Activated CD8-positive, alpha-beta T cell treated with anti-CD3 and anti-CD28 coated beads for 36 hours (primary cell): ENCODE results near the gene BOC. TPM values are rescaled to one million over a fixed set of nuclear protein-coding genes. Genes with fewer than 3 reads are reported as not detected.
A peak's percentile ranks its signal among the peaks of the same experiment; 100 is the strongest.

Source experiments
- ATAC-seq: fragments of 200-7000 bp; cut with Tn5 transposase; one replicate; pipeline ENCODE4 v1.10.0; 2021; ENCODE audit warnings: mild to moderate bottlenecking, moderate library complexity
- CTCF ChIA-PET: fragments of 350-600 bp; sonication (Branson Sonifier 250); formaldehyde crosslinking; loops from one replicate; lab custom pipeline; 2021; ENCODE audit warnings: antibody characterized with exemption; lab: Charles Lee
- POLR2A ChIA-PET: fragments of 350-600 bp; sonication (Branson Sonifier 250); formaldehyde crosslinking; loops from one replicate; lab custom pipeline; 2021; ENCODE audit warnings: antibody characterized with exemption; lab: Charles Lee
- DNase-seq: peaks from one replicate; pipeline ENCODE4 v3.0.0-alpha.2; 2020
- H3K27ac Mint-ChIP-seq: one replicate; pipeline ENCODE4 v1.8.0; 2021; ENCODE audit warnings: mild to moderate bottlenecking, mixed read lengths
- H3K27me3 Mint-ChIP-seq: one replicate; pipeline ENCODE4 v1.8.0; 2021; ENCODE audit warnings: mixed read lengths
- H3K36me3 Mint-ChIP-seq: one replicate; pipeline ENCODE4 v1.8.0; 2021; ENCODE audit warnings: low read depth, mixed read lengths
- H3K4me1 Mint-ChIP-seq: one replicate; pipeline ENCODE4 v1.8.0; 2021; ENCODE audit warnings: low read depth, mixed read lengths
- H3K4me3 Mint-ChIP-seq: one replicate; pipeline ENCODE4 v1.8.0; 2021; ENCODE audit warnings: mild to moderate bottlenecking, moderate library complexity, mixed read lengths
- H3K9me3 Mint-ChIP-seq: one replicate; pipeline ENCODE4 v1.8.0; 2021; ENCODE audit warnings: mixed read lengths
- CTCF ChIP-seq: fragments of 200-600 bp; IDR thresholded peaks from one replicate; pipeline ENCODE4 v1.8.0; 2022; ENCODE audit warnings: antibody characterized with exemption, mild to moderate bottlenecking
- intact Hi-C: fragments of 100-400 bp; cut with micrococcal nuclease; formaldehyde crosslinking; loops from one replicate; pipeline ENCODE4 v1.10.0; 2022
- total RNA-seq, 2 experiments: library from RNA; stranded (reverse); gene quantifications; one replicate each; pipeline ENCODE4 v1.2.3, GENCODE V29; 2021

Gene BOC
- total RNA-seq, 2 experiments from 2014 or later = 0.20 to 0.49 TPM

GRCh38 chr3:113271189-113271588 lies 59.8 kb downstream of the BOC start:
- no peaks in the 10 kb centered on the region for H3K36me3 Mint-ChIP-seq
- ChIA-PET CTCF (interaction anchor here (1.5 kb wide), 1 partner anchor 18 kb away, joined by 5 read pairs; no protein-coding TSS in a partner anchor), POLR2A (no interaction called here)
- H3K4me3 Mint-ChIP-seq = no peak overlapping the region
- TF ChIP-seq CTCF = no peak
- DNase-seq (no peak), ATAC-seq (peak; percentile 27)
- no peak overlapping the region for H3K27ac Mint-ChIP-seq
- intact Hi-C loops = no loop called here
- peaks cover 4% of the 10 kb centered on the region for H3K4me1 Mint-ChIP-seq
- H3K27me3 Mint-ChIP-seq = no peaks in the 10 kb centered on the region
- no peaks in the 10 kb centered on the region for H3K9me3 Mint-ChIP-seq

- DNase-seq = no peak
- intact Hi-C loops = no loop called here
- no peaks in the 10 kb centered on the region for H3K27me3 Mint-ChIP-seq
- no peaks in the 10 kb centered on the region for H3K36me3 Mint-ChIP-seq
- no peak for TF ChIP-seq CTCF
- H3K4me3 Mint-ChIP-seq = no peak overlapping the region
- ChIA-PET POLR2A (no interaction called here), CTCF (interaction anchor here (1.5 kb wide), 1 partner anchor 17 kb away, joined by 5 read pairs; no protein-coding TSS in a partner anchor)
- peaks cover 7% of the 10 kb centered on the region for H3K4me1 Mint-ChIP-seq
- no peak for ATAC-seq
- H3K9me3 Mint-ChIP-seq = no peaks in the 10 kb centered on the region
- no peak overlapping the region for H3K27ac Mint-ChIP-seq
These were observed 60.4 kb downstream of the BOC start for GRCh38 chr3:113271594-113272384.

- ATAC-seq (no peak), DNase-seq (no peak)
- Mint-ChIP-seq H3K4me3 (no peak overlapping the region), H3K36me3 (no peaks in the 10 kb centered on the region), H3K27ac (no peak overlapping the region), H3K27me3 (no peaks in the 10 kb centered on the region), H3K9me3 (no peaks in the 10 kb centered on the region), H3K4me1 (peaks cover 7% of the 10 kb centered on the region)
- CTCF ChIA-PET = interaction anchor here (1.3 to 1.4 kb wide), 2 partner anchors 16 to 221 kb away, joined by 5 to 6 read pairs; no protein-coding TSS in a partner anchor
- intact Hi-C loops = no loop called here
- no peak for TF ChIP-seq CTCF
- POLR2A ChIA-PET = no interaction called here
These were observed 61.0 kb downstream of the BOC start for GRCh38 chr3:113272385-113272779.

GRCh38 chr3:113273011-113273410 lies 61.7 kb downstream of the BOC start:
- DNase-seq (no peak), ATAC-seq (no peak)
- Mint-ChIP-seq H3K4me3 (no peak overlapping the region), H3K27ac (no peak overlapping the region), H3K27me3 (peaks cover 1% of the 10 kb centered on the region), H3K9me3 (no peaks in the 10 kb centered on the region), H3K4me1 (peaks cover 7% of the 10 kb centered on the region), H3K36me3 (no peaks in the 10 kb centered on the region)
- CTCF ChIA-PET = interaction anchor here (1.3 to 1.4 kb wide), 2 partner anchors 15 to 222 kb away, joined by 5 to 6 read pairs; no protein-coding TSS in a partner anchor
- POLR2A ChIA-PET = no interaction called here
- TF ChIP-seq CTCF = no peak
- intact Hi-C loops = no loop called here
